ENCODE data around the gene TIGD6.
"Not testable (repeated sequence)": the region's sequence is repeated elsewhere in the genome, so short reads cannot be mapped to it uniquely, and the experiment has no call there.

The TIGD6 gene

GRCh38 chr5:149944666-149945065 lies 55.8 kb downstream of the TIGD6 start, which contains the start of gene PDE6A:
Gene PDE6A (minus strand): TSS chr5:149944793. CDS start chr5:149944673, 120 bp downstream.
- TF ChIP-seq CTCF (IDR thresholded peaks at IDR 0.05; ENCODE audit: insufficient read depth, low read depth, low read length, missing control alignments): no peak
- no peak within 1 kb of the TSS for H3K4me3 ChIP-seq (ENCODE audit: low read length)
- DNase-seq (ENCODE audit: low read depth): peak; percentile 27

- DNase-seq (ENCODE audit: low read depth): peak; percentile 51
- not testable (repeated sequence) for H3K4me3 ChIP-seq (ENCODE audit: low read length)
Measured at GRCh38 chr5:149943177-149943949, 57.1 kb downstream of the TIGD6 start.
